ENCODE data around the gene SMG9. TPM values are rescaled to one million over a fixed set of nuclear protein-coding genes. Genes with fewer than 3 reads are reported as not detected.
"Not testable (repeated sequence)": the region's sequence is repeated elsewhere in the genome, so short reads cannot be mapped to it uniquely, and the experiment has no call there.

SMG9 gene
- total RNA-seq, 1 experiment from 2014 or later = 52.2 TPM

- no peak overlapping the region for H4K8ac ChIP-seq (replicated peaks; ENCODE audit: insufficient read length, low read depth, low read length)
- H2BK15ac ChIP-seq (ENCODE audit: low read depth, low read length) = no peak overlapping the region
- no peak overlapping the region for H3K18ac ChIP-seq (ENCODE audit: insufficient read length, low read depth, low read length)
- no peak overlapping the region for H3K4ac ChIP-seq (ENCODE audit: low read depth, low read length)
- Mint-ChIP-seq H3K27me3 (ENCODE audit: low read depth) (peaks cover 3% of the 10 kb centered on the region), H3K27ac (0 out of 7 replicates have a peak overlapping the region, but pooled peaks of 1 of the 3 experiments have one; percentile 6), H3K4me1 (peaks cover 13 to 18% of the 10 kb centered on the region in 2 experiments), H3K9me3 (no peaks in the 10 kb centered on the region), H3K36me3 (ENCODE audit: insufficient read depth in 1 of 3, low read depth in 3 of 3) (no peaks in the 10 kb centered on the region), H3K4me3 (no peak overlapping the region)
- H3K79me1 ChIP-seq (ENCODE audit: insufficient read depth, low read depth, low read length, poor library complexity, severe bottlenecking) = no peaks in the 10 kb centered on the region
- H3K23ac ChIP-seq (ENCODE audit: insufficient read length, low read depth, low read length) = no peak overlapping the region
- H4K91ac ChIP-seq (ENCODE audit: insufficient read length, low read depth, low read length) = no peak overlapping the region
- no peaks in the 10 kb centered on the region for H3K23me2 ChIP-seq (ENCODE audit: insufficient read length, low read depth, low read length, poor library complexity, severe bottlenecking)
- H3K14ac ChIP-seq (ENCODE audit: insufficient read depth, low read length) = no peak overlapping the region
- no peaks in the 10 kb centered on the region for H4K20me1 ChIP-seq (ENCODE audit: control insufficient read depth, insufficient read depth, insufficient read length)
- H2BK20ac ChIP-seq (ENCODE audit: low read depth, low read length, poor library complexity, severe bottlenecking) = no peak overlapping the region
- H2BK5ac ChIP-seq (ENCODE audit: insufficient read length, low read length) = no peak overlapping the region
- no peak overlapping the region for H3T11ph ChIP-seq (ENCODE audit: low read length)
- no peak for TF ChIP-seq CTCF (conservative IDR thresholded peaks at IDR 0.05)
- H3K27ac ChIP-seq (ENCODE audit: insufficient read length, low read depth, low read length) = no peak overlapping the region
- H2AK5ac ChIP-seq (ENCODE audit: insufficient read length, low read length) = no peak overlapping the region
- no peak overlapping the region for H2AFZ ChIP-seq (ENCODE audit: low read length)
- no peak overlapping the region for H3K9ac ChIP-seq (ENCODE audit: extremely low read depth, insufficient read length, low read length)
- H2BK120ac ChIP-seq (ENCODE audit: low read depth, low read length, poor library complexity, severe bottlenecking) = no peak overlapping the region
- H3K9me3 ChIP-seq (ENCODE audit: control insufficient read depth, low read depth, low read length) = no peaks in the 10 kb centered on the region
- H4K5ac ChIP-seq (ENCODE audit: insufficient read length, low read depth, low read length) = no peak overlapping the region
- WGBS (ENCODE audit: extremely low coverage, insufficient read length, low lambda C conversion rate) = no CpG with 5 or more reads among the region's 11 CpGs
- H3K79me2 ChIP-seq (ENCODE audit: insufficient read depth, low read length) = no peaks in the 10 kb centered on the region
- no peak overlapping the region for H2BK12ac ChIP-seq (ENCODE audit: insufficient read length, low read depth, low read length)
- no peak overlapping the region for H3K56ac ChIP-seq (ENCODE audit: insufficient read length, low read depth, low read length)
- no peaks in the 10 kb centered on the region for H3K27me3 ChIP-seq (ENCODE audit: insufficient read depth, low read length)
- DNase-seq = no peak
- H3K4me2 ChIP-seq (ENCODE audit: insufficient read depth, insufficient read length, low read length) = no peak overlapping the region
- H3K4me1 ChIP-seq (ENCODE audit: insufficient read depth, low read length) = no peaks in the 10 kb centered on the region; the same call in 1 of the 2 replicates
Measured at GRCh38 chr19:43682824-43683661, 71.7 kb downstream of the SMG9 start.

- H2AFZ ChIP-seq (ENCODE audit: low read length); H2BK15ac ChIP-seq (ENCODE audit: low read depth, low read length); H3K4me3 Mint-ChIP-seq; H2BK120ac ChIP-seq (ENCODE audit: low read depth, low read length, poor library complexity, severe bottlenecking); H3K79me2 ChIP-seq (ENCODE audit: insufficient read depth, low read length); H4K20me1 ChIP-seq (ENCODE audit: control insufficient read depth, insufficient read depth, insufficient read length); H3K4me1 ChIP-seq (ENCODE audit: insufficient read depth, low read length); H3K23me2 ChIP-seq (ENCODE audit: insufficient read length, low read depth, low read length, poor library complexity, severe bottlenecking); H3K27ac Mint-ChIP-seq; H3K79me1 ChIP-seq (ENCODE audit: insufficient read depth, low read depth, low read length, poor library complexity, severe bottlenecking); H3K18ac ChIP-seq (ENCODE audit: insufficient read length, low read depth, low read length); H3K9me3 Mint-ChIP-seq; H3K23ac ChIP-seq (ENCODE audit: insufficient read length, low read depth, low read length); H4K5ac ChIP-seq (ENCODE audit: insufficient read length, low read depth, low read length); DNase-seq; H3K36me3 Mint-ChIP-seq (ENCODE audit: insufficient read depth in 1 of 3, low read depth in 3 of 3); H2BK12ac ChIP-seq (ENCODE audit: insufficient read length, low read depth, low read length); H3K27me3 ChIP-seq (ENCODE audit: insufficient read depth, low read length); H4K91ac ChIP-seq (ENCODE audit: insufficient read length, low read depth, low read length); H3K4ac ChIP-seq (ENCODE audit: low read depth, low read length); H3K9ac ChIP-seq (ENCODE audit: extremely low read depth, insufficient read length, low read length); H3T11ph ChIP-seq (ENCODE audit: low read length); H2BK5ac ChIP-seq (ENCODE audit: insufficient read length, low read length); H3K4me2 ChIP-seq (ENCODE audit: insufficient read depth, insufficient read length, low read length); H2AK5ac ChIP-seq (ENCODE audit: insufficient read length, low read length); H3K27me3 Mint-ChIP-seq (ENCODE audit: low read depth); H3K9me3 ChIP-seq (ENCODE audit: control insufficient read depth, low read depth, low read length); H3K14ac ChIP-seq (ENCODE audit: insufficient read depth, low read length); H4K8ac ChIP-seq (replicated peaks; ENCODE audit: insufficient read length, low read depth, low read length); H2BK20ac ChIP-seq (ENCODE audit: low read depth, low read length, poor library complexity, severe bottlenecking); H3K27ac ChIP-seq (ENCODE audit: insufficient read length, low read depth, low read length); H3K56ac ChIP-seq (ENCODE audit: insufficient read length, low read depth, low read length): not testable (repeated sequence)
- H3K4me1 Mint-ChIP-seq = peaks cover 10 to 15% of the 10 kb centered on the region in 2 experiments
- WGBS (ENCODE audit: extremely low coverage, insufficient read length, low lambda C conversion rate) = no CpG with 5 or more reads among the region's 5 CpGs
Measured at GRCh38 chr19:43682269-43682668, 72.5 kb downstream of the SMG9 start.

Measured in H9 (cell line).